ENCODE results near the gene IL20. TPM values are rescaled to one million over a fixed set of nuclear protein-coding genes. Genes with fewer than 3 reads are reported as not detected.

IL20 gene
- polyA plus RNA-seq (2013, experiment 1 of 2) = not detected
- polyA plus RNA-seq (2013, experiment 2 of 2) = not detected

GRCh38 chr1:206864939-206865671 lies at the start of gene IL20:
Gene IL20, plus strand, starts transcription at chr1:206865623. Its CDS starts 230 bp downstream, at chr1:206865853.
- Histone ChIP-seq H3K36me3 (ENCODE audit: insufficient read depth, low read length) (no peaks in the 10 kb centered on the region), H3K9ac (ENCODE audit: low read depth, low read length) (no peak within 1 kb of the TSS), H3K27me3 (ENCODE audit: insufficient read depth, low read length) (no peaks in the 10 kb centered on the region), H3K4me1 (ENCODE audit: insufficient read depth, low read length) (no peaks in the 10 kb centered on the region), H3K4me3 (ENCODE audit: low read length) (no peak within 1 kb of the TSS), H3K27ac (ENCODE audit: low read depth, low read length) (no peak within 1 kb of the TSS), H3K9me3 (ENCODE audit: insufficient read depth, low read depth, low read length) (no peaks in the 10 kb centered on the region)
- WGBS = 58% methylated on average over 19 of the region's 19 CpGs

- Histone ChIP-seq H3K4me3 (ENCODE audit: low read length) (no peak overlapping the region), H3K4me1 (ENCODE audit: insufficient read depth, low read length) (no peaks in the 10 kb centered on the region), H3K27me3 (ENCODE audit: insufficient read depth, low read length) (no peaks in the 10 kb centered on the region), H3K9me3 (ENCODE audit: insufficient read depth, low read depth, low read length) (no peaks in the 10 kb centered on the region), H3K9ac (ENCODE audit: low read depth, low read length) (no peak overlapping the region), H3K36me3 (ENCODE audit: insufficient read depth, low read length) (no peaks in the 10 kb centered on the region), H3K27ac (ENCODE audit: low read depth, low read length) (no peak overlapping the region)
- 89% methylated on average over 3 of the region's 4 CpGs for WGBS
These were observed 48.8 kb upstream of the IL20 start for GRCh38 chr1:206816390-206817287.

GRCh38 chr1:206821493-206821892 lies 43.9 kb upstream of the IL20 start:
- no peaks in the 10 kb centered on the region for H3K9me3 ChIP-seq (ENCODE audit: insufficient read depth, low read depth, low read length)
- H3K27me3 ChIP-seq (ENCODE audit: insufficient read depth, low read length) = no peaks in the 10 kb centered on the region
- no peak overlapping the region for H3K4me3 ChIP-seq (ENCODE audit: low read length)
- H3K27ac ChIP-seq (ENCODE audit: low read depth, low read length) = no peak overlapping the region
- no peaks in the 10 kb centered on the region for H3K4me1 ChIP-seq (ENCODE audit: insufficient read depth, low read length)
- WGBS = 78% methylated on average over 4 of the region's 4 CpGs
- H3K9ac ChIP-seq (ENCODE audit: low read depth, low read length) = no peak overlapping the region
- H3K36me3 ChIP-seq (ENCODE audit: insufficient read depth, low read length) = no peaks in the 10 kb centered on the region

GRCh38 chr1:206823727-206824126 lies 41.7 kb upstream of the IL20 start:
- WGBS = 88% methylated on average over 5 of the region's 5 CpGs
- Histone ChIP-seq H3K4me1 (ENCODE audit: insufficient read depth, low read length) (no peaks in the 10 kb centered on the region), H3K4me3 (ENCODE audit: low read length) (no peak overlapping the region), H3K9me3 (ENCODE audit: insufficient read depth, low read depth, low read length) (no peaks in the 10 kb centered on the region), H3K27me3 (ENCODE audit: insufficient read depth, low read length) (no peaks in the 10 kb centered on the region), H3K27ac (ENCODE audit: low read depth, low read length) (no peak overlapping the region), H3K36me3 (ENCODE audit: insufficient read depth, low read length) (no peaks in the 10 kb centered on the region), H3K9ac (ENCODE audit: low read depth, low read length) (no peak overlapping the region)

- Histone ChIP-seq H3K27me3 (ENCODE audit: insufficient read depth, low read length) (no peaks in the 10 kb centered on the region), H3K27ac (ENCODE audit: low read depth, low read length) (no peak overlapping the region), H3K9me3 (ENCODE audit: insufficient read depth, low read depth, low read length) (no peaks in the 10 kb centered on the region), H3K36me3 (ENCODE audit: insufficient read depth, low read length) (no peaks in the 10 kb centered on the region), H3K4me3 (ENCODE audit: low read length) (no peak overlapping the region), H3K4me1 (ENCODE audit: insufficient read depth, low read length) (no peaks in the 10 kb centered on the region), H3K9ac (ENCODE audit: low read depth, low read length) (no peak overlapping the region)
- 92% methylated on average over 3 of the region's 3 CpGs for WGBS
These were observed 41.1 kb upstream of the IL20 start for GRCh38 chr1:206824331-206824730.

GRCh38 chr1:206826394-206826793 lies 39.0 kb upstream of the IL20 start:
- no peak overlapping the region for H3K4me3 ChIP-seq (ENCODE audit: low read length)
- no peaks in the 10 kb centered on the region for H3K9me3 ChIP-seq (ENCODE audit: insufficient read depth, low read depth, low read length)
- no peak overlapping the region for H3K9ac ChIP-seq (ENCODE audit: low read depth, low read length)
- no peaks in the 10 kb centered on the region for H3K36me3 ChIP-seq (ENCODE audit: insufficient read depth, low read length)
- no peak overlapping the region for H3K27ac ChIP-seq (ENCODE audit: low read depth, low read length)
- H3K4me1 ChIP-seq (ENCODE audit: insufficient read depth, low read length) = no peaks in the 10 kb centered on the region
- 63% methylated on average over 4 of the region's 4 CpGs for WGBS
- H3K27me3 ChIP-seq (ENCODE audit: insufficient read depth, low read length) = no peaks in the 10 kb centered on the region

GRCh38 chr1:206828061-206828460 lies 37.4 kb upstream of the IL20 start:
- H3K9me3 ChIP-seq (ENCODE audit: insufficient read depth, low read depth, low read length) = no peaks in the 10 kb centered on the region
- H3K4me3 ChIP-seq (ENCODE audit: low read length) = no peak overlapping the region
- no peaks in the 10 kb centered on the region for H3K27me3 ChIP-seq (ENCODE audit: insufficient read depth, low read length)
- 95% methylated on average over 1 of the region's 1 CpG for WGBS
- H3K4me1 ChIP-seq (ENCODE audit: insufficient read depth, low read length) = no peaks in the 10 kb centered on the region
- H3K36me3 ChIP-seq (ENCODE audit: insufficient read depth, low read length) = no peaks in the 10 kb centered on the region
- H3K9ac ChIP-seq (ENCODE audit: low read depth, low read length) = no peak overlapping the region
- H3K27ac ChIP-seq (ENCODE audit: low read depth, low read length) = no peak overlapping the region

GRCh38 chr1:206828765-206829164 lies 36.7 kb upstream of the IL20 start:
- no peaks in the 10 kb centered on the region for H3K9me3 ChIP-seq (ENCODE audit: insufficient read depth, low read depth, low read length)
- H3K36me3 ChIP-seq (ENCODE audit: insufficient read depth, low read length) = no peaks in the 10 kb centered on the region
- no peak overlapping the region for H3K4me3 ChIP-seq (ENCODE audit: low read length)
- no peaks in the 10 kb centered on the region for H3K27me3 ChIP-seq (ENCODE audit: insufficient read depth, low read length)
- WGBS = 88% methylated on average over 3 of the region's 4 CpGs
- H3K4me1 ChIP-seq (ENCODE audit: insufficient read depth, low read length) = no peaks in the 10 kb centered on the region
- H3K27ac ChIP-seq (ENCODE audit: low read depth, low read length) = no peak overlapping the region
- H3K9ac ChIP-seq (ENCODE audit: low read depth, low read length) = no peak overlapping the region

GRCh38 chr1:206829282-206829681 lies 36.1 kb upstream of the IL20 start:
- Histone ChIP-seq H3K9ac (ENCODE audit: low read depth, low read length) (no peak overlapping the region), H3K36me3 (ENCODE audit: insufficient read depth, low read length) (no peaks in the 10 kb centered on the region), H3K27ac (ENCODE audit: low read depth, low read length) (no peak overlapping the region), H3K4me3 (ENCODE audit: low read length) (no peak overlapping the region), H3K4me1 (ENCODE audit: insufficient read depth, low read length) (no peaks in the 10 kb centered on the region), H3K9me3 (ENCODE audit: insufficient read depth, low read depth, low read length) (no peaks in the 10 kb centered on the region), H3K27me3 (ENCODE audit: insufficient read depth, low read length) (no peaks in the 10 kb centered on the region)
- 84% methylated on average over 6 of the region's 6 CpGs for WGBS

- no peak overlapping the region for H3K27ac ChIP-seq (ENCODE audit: low read depth, low read length)
- H3K4me3 ChIP-seq (ENCODE audit: low read length) = no peak overlapping the region
- H3K36me3 ChIP-seq (ENCODE audit: insufficient read depth, low read length) = no peaks in the 10 kb centered on the region
- H3K9ac ChIP-seq (ENCODE audit: low read depth, low read length) = no peak overlapping the region
- 89% methylated on average over 2 of the region's 2 CpGs for WGBS
- H3K27me3 ChIP-seq (ENCODE audit: insufficient read depth, low read length) = no peaks in the 10 kb centered on the region
- H3K4me1 ChIP-seq (ENCODE audit: insufficient read depth, low read length) = no peaks in the 10 kb centered on the region
- no peaks in the 10 kb centered on the region for H3K9me3 ChIP-seq (ENCODE audit: insufficient read depth, low read depth, low read length)
These were observed 35.5 kb upstream of the IL20 start for GRCh38 chr1:206829875-206830274.

- no peaks in the 10 kb centered on the region for H3K36me3 ChIP-seq (ENCODE audit: insufficient read depth, low read length)
- no peak overlapping the region for H3K27ac ChIP-seq (ENCODE audit: low read depth, low read length)
- no peaks in the 10 kb centered on the region for H3K9me3 ChIP-seq (ENCODE audit: insufficient read depth, low read depth, low read length)
- 94% methylated on average over 3 of the region's 4 CpGs for whole genome bisulfite sequencing
- H3K27me3 ChIP-seq (ENCODE audit: insufficient read depth, low read length) = no peaks in the 10 kb centered on the region
- no peaks in the 10 kb centered on the region for H3K4me1 ChIP-seq (ENCODE audit: insufficient read depth, low read length)
- no peak overlapping the region for H3K9ac ChIP-seq (ENCODE audit: low read depth, low read length)
- no peak overlapping the region for H3K4me3 ChIP-seq (ENCODE audit: low read length)
These were observed 33.8 kb upstream of the IL20 start for GRCh38 chr1:206831650-206832049.
